Endometrium (tissue), 2 donors: ENCODE results near the gene LGALS3.

Source experiments
- FAIRE-seq: peaks from 2 replicates; lab custom pipeline; 2012; peaks lifted over from hg19 to GRCh38; lab: Jason Lieb, UNC
- donor health status: control.
- donor health status: control.

The LGALS3 gene

GRCh38 chr14:55115460-55115859 lies 13.6 kb upstream of the LGALS3 start:
- no peak for FAIRE-seq

GRCh38 chr14:55115861-55116245 lies 13.2 kb upstream of the LGALS3 start:
- no peak for FAIRE-seq

GRCh38 chr14:55116246-55117030 lies 12.6 kb upstream of the LGALS3 start:
- no peak for FAIRE-seq

GRCh38 chr14:55117803-55118441 lies 11.1 kb upstream of the LGALS3 start:
- FAIRE-seq, result no peak

GRCh38 chr14:55118761-55119160 lies 10.3 kb upstream of the LGALS3 start:
- no peak for FAIRE-seq

- FAIRE-seq, result no peak
Measured at GRCh38 chr14:55120571-55121495, 8.2 kb upstream of the LGALS3 start.

- FAIRE-seq, result no peak
Measured at GRCh38 chr14:55121628-55122439, 7.2 kb upstream of the LGALS3 start.

- FAIRE-seq, result no peak
Measured at GRCh38 chr14:55122440-55122986, 6.5 kb upstream of the LGALS3 start.

GRCh38 chr14:55123101-55123500 lies 6.0 kb upstream of the LGALS3 start:
- no peak for FAIRE-seq

GRCh38 chr14:55123852-55124639 lies 5.0 kb upstream of the LGALS3 start:
- FAIRE-seq, result no peak

GRCh38 chr14:55124774-55125386 lies 4.2 kb upstream of the LGALS3 start:
- FAIRE-seq, result no peak

GRCh38 chr14:55125403-55125802 lies 3.6 kb upstream of the LGALS3 start:
- no peak for FAIRE-seq

GRCh38 chr14:55126034-55126433 lies 3.0 kb upstream of the LGALS3 start:
- no peak for FAIRE-seq

- FAIRE-seq, result no peak
Measured at GRCh38 chr14:55126932-55127459, 2.1 kb upstream of the LGALS3 start.

- no peak for FAIRE-seq
Measured at GRCh38 chr14:55127460-55127951, 1.5 kb upstream of the LGALS3 start.

- FAIRE-seq, result no peak
Measured at GRCh38 chr14:55128386-55129085, 516 bp upstream of the LGALS3 start.

- FAIRE-seq, result no peak
Measured at GRCh38 chr14:55129428-55130195, 560 bp downstream of the LGALS3 start.

GRCh38 chr14:55130196-55130550 lies 1.1 kb downstream of the LGALS3 start:
- no peak for FAIRE-seq
